Measurements from ENCODE around the gene SLC27A6. TPM values are rescaled to one million over a fixed set of nuclear protein-coding genes. Genes with fewer than 3 reads are reported as not detected.
"Not testable (repeated sequence)": the region's sequence is repeated elsewhere in the genome, so short reads cannot be mapped to it uniquely, and the experiment has no call there.

The SLC27A6 gene
- total and polyA plus RNA-seq, 2 donors from 2014 or later, result not detected

GRCh38 chr5:128924299-128924698, 41.0 kb upstream of the SLC27A6 start:
- DNase-seq, result no peak
- Histone ChIP-seq H3K4me3 (ENCODE audit: low read length in 3 of 3) (no peak overlapping the region), H3K4me1 (ENCODE audit: control insufficient read depth in 2 of 3, insufficient read depth in 2 of 3, low read depth in 1 of 3, low read length in 3 of 3) (no peaks in the 10 kb centered on the region), H3K27ac (ENCODE audit: low read depth in 2 of 2, low read length in 2 of 2) (no peak overlapping the region), H3K9ac (ENCODE audit: low read length in 3 of 3) (no peak overlapping the region), H3K27me3 (ENCODE audit: control insufficient read depth, insufficient read depth, low read length) (no peaks in the 10 kb centered on the region), H3K36me3 (ENCODE audit: control insufficient read depth in 2 of 3, insufficient read depth in 3 of 3, low read length in 3 of 3) (no peaks in the 10 kb centered on the region), H3K9me3 (ENCODE audit: control insufficient read depth in 2 of 3, insufficient read depth in 1 of 3, low read length in 3 of 3) (no peaks in the 10 kb centered on the region)
- no peak for TF ChIP-seq CTCF (IDR thresholded peaks at IDR 0.05; ENCODE audit: borderline replicate concordance, extremely low read depth, insufficient read depth)
- FAIRE-seq, result no peak
- intact Hi-C loops (cut with DNase I), result no loop called here

GRCh38 chr5:128925973-128926372, 39.3 kb upstream of the SLC27A6 start:
- FAIRE-seq (no peak), DNase-seq (no peak)
- intact Hi-C loops (cut with DNase I), result no loop called here
- H3K4me1 ChIP-seq (ENCODE audit: control insufficient read depth in 2 of 3, insufficient read depth in 2 of 3, low read depth in 1 of 3, low read length in 3 of 3), result no peaks in the 10 kb centered on the region
- H3K36me3 ChIP-seq (ENCODE audit: control insufficient read depth in 2 of 3, insufficient read depth in 3 of 3, low read length in 3 of 3), result no peaks in the 10 kb centered on the region
- H3K9ac ChIP-seq (ENCODE audit: low read length in 3 of 3), result no peak overlapping the region
- no peaks in the 10 kb centered on the region for H3K9me3 ChIP-seq (ENCODE audit: control insufficient read depth in 2 of 3, insufficient read depth in 1 of 3, low read length in 3 of 3)
- H3K27me3 ChIP-seq (ENCODE audit: control insufficient read depth, insufficient read depth, low read length), result no peaks in the 10 kb centered on the region
- no peak overlapping the region for H3K27ac ChIP-seq (ENCODE audit: low read depth in 2 of 2, low read length in 2 of 2)
- no peak overlapping the region for H3K4me3 ChIP-seq (ENCODE audit: low read length in 3 of 3)
- no peak for TF ChIP-seq CTCF (IDR thresholded peaks at IDR 0.05; ENCODE audit: borderline replicate concordance, extremely low read depth, insufficient read depth)

GRCh38 chr5:128927644-128928043, 37.6 kb upstream of the SLC27A6 start:
- no peaks in the 10 kb centered on the region for H3K4me1 ChIP-seq (ENCODE audit: control insufficient read depth in 2 of 3, insufficient read depth in 2 of 3, low read depth in 1 of 3, low read length in 3 of 3)
- H3K4me3 ChIP-seq (ENCODE audit: low read length in 3 of 3), result no peak overlapping the region
- intact Hi-C loops (cut with DNase I), result no loop called here
- no peak for TF ChIP-seq CTCF (IDR thresholded peaks at IDR 0.05; ENCODE audit: borderline replicate concordance, extremely low read depth, insufficient read depth)
- H3K27ac ChIP-seq (ENCODE audit: low read depth in 2 of 2, low read length in 2 of 2), result no peak overlapping the region
- DNase-seq (no peak), FAIRE-seq (no peak)
- H3K36me3 ChIP-seq (ENCODE audit: control insufficient read depth in 2 of 3, insufficient read depth in 3 of 3, low read length in 3 of 3), result no peaks in the 10 kb centered on the region
- H3K27me3 ChIP-seq (ENCODE audit: control insufficient read depth, insufficient read depth, low read length), result no peaks in the 10 kb centered on the region
- H3K9me3 ChIP-seq (ENCODE audit: control insufficient read depth in 2 of 3, insufficient read depth in 1 of 3, low read length in 3 of 3), result no peaks in the 10 kb centered on the region
- H3K9ac ChIP-seq (ENCODE audit: low read length in 3 of 3), result no peak overlapping the region

GRCh38 chr5:128932232-128932631, 33.1 kb upstream of the SLC27A6 start:
- H3K9ac ChIP-seq (ENCODE audit: low read length in 3 of 3); H3K27me3 ChIP-seq (ENCODE audit: control insufficient read depth, insufficient read depth, low read length); H3K27ac ChIP-seq (ENCODE audit: low read depth in 2 of 2, low read length in 2 of 2); H3K9me3 ChIP-seq (ENCODE audit: control insufficient read depth in 2 of 3, insufficient read depth in 1 of 3, low read length in 3 of 3); H3K4me1 ChIP-seq (ENCODE audit: control insufficient read depth in 2 of 3, insufficient read depth in 2 of 3, low read depth in 1 of 3, low read length in 3 of 3); intact Hi-C loops (cut with DNase I); DNase-seq; FAIRE-seq; H3K36me3 ChIP-seq (ENCODE audit: control insufficient read depth in 2 of 3, insufficient read depth in 3 of 3, low read length in 3 of 3); H3K4me3 ChIP-seq (ENCODE audit: low read length in 3 of 3): not testable (repeated sequence)

GRCh38 chr5:128943100-128943499, 22.2 kb upstream of the SLC27A6 start:
- H3K27me3 ChIP-seq (ENCODE audit: control insufficient read depth, insufficient read depth, low read length); H3K36me3 ChIP-seq (ENCODE audit: control insufficient read depth in 2 of 3, insufficient read depth in 3 of 3, low read length in 3 of 3); intact Hi-C loops (cut with DNase I); H3K4me1 ChIP-seq (ENCODE audit: control insufficient read depth in 2 of 3, insufficient read depth in 2 of 3, low read depth in 1 of 3, low read length in 3 of 3); H3K9ac ChIP-seq (ENCODE audit: low read length in 3 of 3); H3K9me3 ChIP-seq (ENCODE audit: control insufficient read depth in 2 of 3, insufficient read depth in 1 of 3, low read length in 3 of 3); H3K4me3 ChIP-seq (ENCODE audit: low read length in 3 of 3); FAIRE-seq; DNase-seq; H3K27ac ChIP-seq (ENCODE audit: low read depth in 2 of 2, low read length in 2 of 2): not testable (repeated sequence)
